Nucleus accumbens (tissue), 56 donors: Measurements from ENCODE around the gene RTN4RL2.

Experiments used
- DNase-seq, 56 donors: peaks; one replicate each; lab custom pipeline; 2025; lab: John Stamatoyannopoulos, UW

Gene RTN4RL2

DNA sequence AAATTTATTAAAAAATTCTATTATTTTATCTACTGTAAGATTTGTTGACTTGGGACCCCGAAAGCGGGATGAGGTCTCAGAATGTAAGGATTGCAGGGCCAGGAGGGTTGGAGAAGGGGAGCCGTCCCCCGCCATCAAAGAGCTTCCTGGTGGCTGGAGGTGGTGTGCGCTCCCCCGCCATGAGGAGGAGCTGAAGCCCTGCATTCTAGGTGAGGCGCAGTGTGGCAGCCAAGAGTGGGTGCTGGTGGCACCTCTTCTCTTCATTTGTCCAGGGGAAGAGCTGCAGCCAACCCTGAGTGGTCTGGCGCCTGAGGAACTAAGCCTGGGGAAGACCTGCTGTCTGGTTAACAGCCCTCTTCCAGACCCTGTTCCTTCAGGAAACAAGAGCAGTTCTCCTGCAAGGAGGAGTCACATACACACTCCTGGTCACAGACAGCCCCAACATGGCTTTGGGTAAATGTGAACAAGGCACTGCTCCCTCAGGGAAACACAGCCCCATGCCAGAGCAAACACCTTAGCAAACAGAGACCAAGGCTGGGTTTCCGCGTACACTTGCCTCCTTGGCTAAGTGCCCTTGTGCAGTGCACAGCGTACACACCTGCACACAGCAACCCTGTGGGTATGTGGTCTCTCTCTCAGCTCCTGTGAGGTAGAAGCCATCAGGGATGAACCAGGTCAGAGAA, 17.3 kb downstream of the RTN4RL2 start:
- no peak for DNase-seq

DNA sequence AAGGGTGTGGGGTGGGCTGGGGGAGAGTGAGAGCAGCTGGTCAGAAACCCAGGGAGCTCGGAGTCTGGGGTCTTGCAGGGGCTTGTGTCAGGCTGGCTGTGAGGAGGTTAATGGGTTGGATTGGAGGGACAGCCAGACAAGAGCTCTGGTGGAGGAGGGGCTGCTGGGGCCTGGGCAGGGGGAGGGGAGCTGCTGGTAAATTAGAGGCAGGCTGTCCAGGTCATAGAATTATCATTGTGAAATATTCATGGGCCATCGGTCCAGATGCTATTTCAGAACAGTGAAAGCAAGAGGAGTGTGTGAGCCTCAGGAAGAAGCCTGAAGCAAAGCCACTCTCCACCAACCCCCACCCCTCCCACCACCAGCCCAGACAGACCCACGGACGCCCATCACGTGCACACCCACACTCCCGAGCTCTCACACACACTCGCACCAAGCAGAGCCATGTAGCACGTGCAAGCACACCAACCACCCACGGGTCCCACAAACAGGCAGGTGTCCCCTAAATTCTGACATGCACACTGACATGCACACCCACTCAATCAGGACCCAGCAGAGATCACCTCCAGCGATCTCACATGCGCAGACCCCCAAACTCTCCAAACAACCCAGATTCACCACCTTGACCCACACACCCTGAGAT, 18.8 kb downstream of the RTN4RL2 start:
- DNase-seq, result no peak

DNA sequence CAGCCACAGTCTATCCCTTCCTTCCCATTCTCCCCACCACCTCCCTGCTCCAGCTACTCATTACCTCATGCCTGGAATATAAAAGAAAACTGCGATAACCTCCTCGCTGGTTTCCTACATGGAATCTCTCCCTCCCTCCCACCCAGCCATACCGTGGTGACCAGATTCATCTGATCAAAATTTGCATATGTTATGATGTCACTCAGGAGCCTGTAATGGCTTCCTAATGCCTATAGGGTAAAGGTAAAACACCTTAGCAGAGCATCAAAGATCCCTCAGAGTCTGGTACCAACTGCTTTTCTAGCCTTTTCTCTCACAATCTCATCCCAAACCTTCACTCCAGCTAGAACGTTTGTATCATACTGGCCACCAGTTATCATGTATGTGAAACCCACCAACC, 19.6 kb downstream of the RTN4RL2 start:
- DNase-seq, result no peak

- DNase-seq, result peak in 20 of 56 donors; percentile 3 to 63 (median 24)
Measured at GRCh38 chr11:57480409-57481137, 20.2 kb downstream of the RTN4RL2 start.

DNA sequence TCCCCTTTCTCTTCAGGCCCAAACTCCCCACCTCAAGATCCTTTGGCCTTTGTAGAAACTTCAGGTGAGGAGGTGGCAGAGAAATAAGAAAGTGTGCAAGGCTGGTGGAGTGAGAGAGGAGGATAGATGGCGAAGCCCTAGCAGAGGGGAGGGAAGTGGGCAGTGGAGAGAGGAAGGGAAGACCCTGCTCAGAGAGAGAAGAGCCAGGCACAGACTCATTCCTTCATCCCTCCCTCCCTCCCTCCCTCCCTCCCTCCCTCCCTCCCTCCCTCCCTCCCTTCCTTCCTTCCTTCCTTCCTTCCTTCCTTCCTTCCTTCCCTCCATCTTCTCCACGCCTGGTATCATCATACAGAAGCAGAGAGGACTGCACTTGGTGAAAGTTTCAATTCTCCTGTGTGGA, 21.0 kb downstream of the RTN4RL2 start:
- DNase-seq, result no peak

- DNase-seq, result no peak
Measured at GRCh38 chr11:57481915-57482781, 21.8 kb downstream of the RTN4RL2 start.

- DNase-seq, result peak in 6 of 56 donors; percentile 5 to 60 (median 16)
Measured at GRCh38 chr11:57482782-57483561, 22.6 kb downstream of the RTN4RL2 start.

GRCh38 chr11:57483562-57483918, 23.2 kb downstream of the RTN4RL2 start:
- no peak for DNase-seq

DNA sequence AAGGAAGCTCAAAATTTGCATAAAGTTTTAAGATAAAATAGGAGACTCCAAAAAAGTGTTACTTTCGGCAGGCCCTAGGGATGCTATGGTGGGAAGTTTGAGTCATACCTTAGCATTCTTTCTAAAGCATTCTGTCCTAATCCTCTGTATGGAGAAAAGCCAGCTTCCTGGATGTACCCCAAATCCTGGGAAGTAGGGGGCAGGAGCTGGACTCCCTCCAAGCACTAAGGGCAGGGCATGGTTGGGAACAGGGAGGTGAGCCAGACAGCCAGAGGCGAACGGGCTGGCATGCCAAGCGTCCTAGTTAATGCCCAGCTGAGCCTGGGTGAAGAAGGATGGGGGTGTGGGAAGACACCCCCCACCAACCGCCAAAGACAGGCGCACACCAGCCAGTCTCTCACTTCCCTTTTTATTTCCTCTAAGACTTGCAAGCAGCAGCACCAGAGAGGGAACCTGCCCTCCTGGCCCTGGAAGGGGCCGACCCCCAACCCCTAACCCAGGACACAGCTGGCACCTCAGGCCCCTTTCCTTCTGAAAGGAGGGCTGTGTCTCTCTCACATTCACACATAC, 23.9 kb downstream of the RTN4RL2 start:
- peak in 3 of 56 donors; percentile 9 to 12 (median 10) for DNase-seq

GRCh38 chr11:57485217-57485990, 25.1 kb downstream of the RTN4RL2 start:
- DNase-seq, result no peak

DNA sequence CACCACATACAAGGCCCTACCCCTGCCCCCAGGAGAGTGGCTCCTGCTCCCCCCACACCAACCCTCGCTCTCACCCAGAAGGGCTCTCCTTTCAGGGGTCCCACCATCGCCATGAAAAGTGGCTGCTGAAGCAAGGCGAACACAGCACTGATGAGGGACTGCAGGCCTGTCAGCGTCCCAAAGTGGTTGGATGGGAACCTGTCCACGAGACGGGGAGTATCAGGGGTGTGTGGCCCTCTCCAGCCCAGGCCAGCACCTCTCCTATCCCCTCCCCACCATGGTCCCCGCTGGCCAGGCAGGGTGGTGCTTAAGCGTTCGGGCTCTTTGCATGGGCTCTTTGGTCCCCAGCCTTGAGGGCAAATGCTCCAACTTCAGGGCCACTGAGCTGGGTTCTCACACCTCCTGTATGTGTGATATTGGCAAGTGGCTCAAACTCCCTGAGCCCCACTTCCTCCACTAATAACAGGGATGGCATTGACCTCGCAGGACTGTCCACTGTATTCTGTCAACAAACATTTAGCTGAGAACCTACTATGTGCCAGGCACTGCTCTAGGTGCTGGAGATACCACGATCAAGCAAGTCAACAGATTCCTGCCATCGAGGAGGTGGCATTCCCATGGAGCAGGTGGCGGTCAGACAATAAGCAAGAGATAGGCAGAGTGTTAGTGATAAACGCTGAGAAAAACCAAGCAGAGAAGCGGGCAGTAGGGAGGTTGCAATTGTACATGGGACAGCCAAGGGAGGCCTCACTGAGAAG, 26.9 kb downstream of the RTN4RL2 start:
- DNase-seq, result no peak

- no peak for DNase-seq
Measured at GRCh38 chr11:57487920-57488659, 27.8 kb downstream of the RTN4RL2 start.

DNA sequence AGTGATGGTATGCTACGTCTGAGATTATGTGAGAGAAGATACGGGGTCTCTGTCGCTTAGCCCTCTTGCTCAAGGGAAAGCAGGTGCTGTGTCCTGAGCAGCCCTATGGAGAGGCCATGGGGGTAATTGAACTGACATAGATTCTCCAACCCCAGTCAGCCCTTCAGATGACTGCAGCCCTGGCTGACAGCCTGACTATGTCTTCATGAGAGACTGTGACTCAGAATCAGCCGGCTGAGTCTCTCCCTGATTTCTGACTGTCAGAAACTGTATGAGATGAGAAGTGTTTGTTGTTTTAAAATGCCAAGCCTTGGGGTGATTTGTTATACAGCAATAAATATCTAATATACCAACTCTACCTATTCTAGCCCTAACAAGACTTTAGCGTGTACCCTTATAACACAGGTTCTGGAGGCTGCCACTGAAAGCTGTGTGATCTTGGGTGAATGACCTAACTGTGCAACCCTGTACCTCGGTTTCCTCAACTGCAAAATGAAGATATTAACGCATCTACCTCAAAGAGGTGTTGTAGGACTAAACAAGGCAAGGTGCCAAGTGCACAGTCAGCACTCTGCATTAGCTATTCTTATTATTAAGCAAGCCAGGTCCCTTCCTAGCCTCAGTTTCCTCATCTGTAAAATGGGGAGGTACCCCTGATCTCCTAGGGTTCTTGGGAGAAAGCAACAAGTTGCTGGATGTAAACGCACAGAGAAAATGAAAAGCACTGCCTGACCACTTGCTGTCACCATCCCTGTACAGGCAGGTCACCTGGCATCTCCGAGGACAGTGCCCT, 30.3 kb downstream of the RTN4RL2 start:
- no peak for DNase-seq

DNA sequence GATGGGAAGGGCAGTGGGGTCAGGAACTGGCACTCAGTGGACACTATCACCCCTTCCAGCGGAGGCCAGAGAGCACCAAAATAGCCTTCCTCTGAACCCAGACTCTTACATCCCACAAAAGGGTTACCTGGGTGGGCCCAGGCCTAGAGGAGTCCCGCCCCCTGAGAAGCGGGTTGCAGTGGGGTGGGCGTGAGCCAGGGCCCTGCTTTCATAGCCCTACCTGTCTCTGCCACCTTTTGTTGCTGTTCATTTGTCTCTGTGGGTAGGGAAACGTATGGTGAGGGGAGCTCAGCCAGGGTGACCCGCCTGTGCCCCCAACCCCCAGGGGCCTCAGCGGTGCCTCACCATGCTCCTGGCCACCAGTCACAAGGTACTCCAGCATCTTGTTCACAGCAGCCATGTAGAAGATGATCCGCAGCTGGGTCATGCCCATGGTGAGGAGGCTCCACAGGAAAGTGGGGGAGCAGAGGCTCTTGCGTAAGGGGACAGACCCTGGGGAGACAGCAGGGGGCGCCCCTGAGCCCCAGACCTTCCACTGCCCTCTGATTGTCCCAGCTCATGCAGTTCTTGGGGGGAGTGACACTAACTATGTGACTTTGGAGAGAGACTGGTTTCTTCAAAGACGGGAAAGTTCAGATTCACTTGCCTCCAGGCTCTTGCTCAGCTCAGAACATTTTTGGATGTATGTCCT, 31.2 kb downstream of the RTN4RL2 start:
- peak in 6 of 56 donors; percentile 4 to 16 (median 13) for DNase-seq
